WTC11 (cell line): ENCODE measurements around the gene MDN1. TPM values are rescaled to one million over a fixed set of nuclear protein-coding genes. Genes with fewer than 3 reads are reported as not detected.
"Not testable (repeated sequence)": the region's sequence is repeated elsewhere in the genome, so short reads cannot be mapped to it uniquely, and the experiment has no call there.

Source experiments
- ATAC-seq: fragments of 200-7000 bp; cut with Tn5 transposase; 2 replicates; pipeline ENCODE4 v1.10.0; 2021; ENCODE audit warnings: mild to moderate bottlenecking, moderate library complexity
- CTCF ChIA-PET: fragments of 300-600 bp; sonication (Branson Sonifier 250); formaldehyde crosslinking; loops from one replicate; lab custom pipeline; 2021; ENCODE audit warnings: antibody characterized with exemption; lab: Charles Lee
- POLR2A ChIA-PET: fragments of 350-600 bp; sonication (Branson Sonifier 250); formaldehyde crosslinking; loops from one replicate; lab custom pipeline; 2021; ENCODE audit warnings: antibody characterized with exemption; lab: Charles Lee
- DNase-seq: peaks from one replicate; pipeline ENCODE4 v3.0.0; 2021; ENCODE audit warnings: low spot score
- H3K27ac Mint-ChIP-seq: 2 replicates; pipeline ENCODE4 v1.8.0; 2021; ENCODE audit warnings: mixed read lengths
- H3K27me3 Mint-ChIP-seq: 2 replicates; pipeline ENCODE4 v1.8.0; 2021; ENCODE audit warnings: low read depth, mild to moderate bottlenecking, moderate library complexity, mixed read lengths
- H3K36me3 Mint-ChIP-seq: 2 replicates; pipeline ENCODE4 v1.8.0; 2021; ENCODE audit warnings: mixed read lengths
- H3K4me1 Mint-ChIP-seq: 2 replicates; pipeline ENCODE4 v1.8.0; 2022; ENCODE audit warnings: mixed read lengths
- H3K4me3 Mint-ChIP-seq: 2 replicates; pipeline ENCODE4 v1.8.0; 2021; ENCODE audit warnings: mild to moderate bottlenecking, moderate library complexity, mixed read lengths
- H3K9me3 Mint-ChIP-seq: 2 replicates; pipeline ENCODE4 v1.8.0; 2021; ENCODE audit warnings: mixed read lengths
- E2F5 ChIP-seq: sonication (generic); formaldehyde crosslinking; IDR thresholded peaks from 2 replicates; pipeline ENCODE4 v1.8.1; 2022; ENCODE audit warnings: mild to moderate bottlenecking, moderate library complexity, missing genetic modification reagents
- EMX1 ChIP-seq: fragments of 250-450 bp; sonication (Bioruptor Pico); IDR thresholded peaks from 2 replicates; pipeline ENCODE4 v1.8.0; 2021; ENCODE audit warnings: mild to moderate bottlenecking
- ETV6 ChIP-seq: sonication (generic); formaldehyde crosslinking; IDR thresholded peaks from 2 replicates; pipeline ENCODE4 v1.8.1; 2022; ENCODE audit warnings: mild to moderate bottlenecking, missing genetic modification reagents
- FOXK1 ChIP-seq: sonication (generic); formaldehyde crosslinking; IDR thresholded peaks from 2 replicates; pipeline ENCODE4 v1.8.0; 2022; ENCODE audit warnings: mild to moderate bottlenecking, moderate library complexity, missing genetic modification reagents
- FOXP4 ChIP-seq: sonication (generic); formaldehyde crosslinking; IDR thresholded peaks from 2 replicates; pipeline ENCODE4 v1.8.0; 2022; ENCODE audit warnings: mild to moderate bottlenecking, missing genetic modification reagents
- GTF2I ChIP-seq: fragments of 250-450 bp; sonication (Bioruptor Pico); conservative IDR thresholded peaks from 2 replicates; pipeline ENCODE4 v1.4.0; 2021; ENCODE audit warnings: mild to moderate bottlenecking
- IRF2 ChIP-seq: sonication (generic); formaldehyde crosslinking; IDR thresholded peaks from 2 replicates; pipeline ENCODE4 v1.8.0; 2022; ENCODE audit warnings: low read depth, missing genetic modification reagents, borderline replicate concordance
- MXD4 ChIP-seq: fragments of 250-450 bp; sonication (Bioruptor Pico); IDR thresholded peaks from 2 replicates; pipeline ENCODE4 v1.8.0; 2021; ENCODE audit warnings: mild to moderate bottlenecking, moderate library complexity, borderline replicate concordance
- NR3C1 ChIP-seq: sonication (generic); formaldehyde crosslinking; conservative IDR thresholded peaks from 2 replicates; pipeline ENCODE4 v1.8.1; 2023; ENCODE audit warnings: low read depth, mild to moderate bottlenecking, missing genetic modification reagents
- RELA ChIP-seq: sonication (generic); formaldehyde crosslinking; IDR thresholded peaks from 2 replicates; pipeline ENCODE4 v1.8.1; 2022; ENCODE audit warnings: missing genetic modification reagents, mild to moderate bottlenecking, borderline replicate concordance
- SMAD3 ChIP-seq: sonication (generic); formaldehyde crosslinking; IDR thresholded peaks from 2 replicates; pipeline ENCODE4 v1.8.0; 2022; ENCODE audit warnings: missing genetic modification reagents, mild to moderate bottlenecking, borderline replicate concordance
- SMAD4 ChIP-seq: sonication (generic); formaldehyde crosslinking; IDR thresholded peaks from 2 replicates; pipeline ENCODE4 v1.8.0; 2022; ENCODE audit warnings: mild to moderate bottlenecking, missing genetic modification reagents
- TP53 ChIP-seq: sonication (generic); formaldehyde crosslinking; IDR thresholded peaks from 2 replicates; pipeline ENCODE4 v1.8.1; 2023; ENCODE audit warnings: mild to moderate bottlenecking, missing genetic modification reagents
- ZMAT4 ChIP-seq: fragments of 250-450 bp; sonication (Bioruptor Pico); IDR thresholded peaks from 2 replicates; pipeline ENCODE4 v1.9.0; 2021; ENCODE audit warnings: mild to moderate bottlenecking
- ZNF263 ChIP-seq: sonication (generic); formaldehyde crosslinking; IDR thresholded peaks from 2 replicates; pipeline ENCODE4 v1.8.1; 2022; ENCODE audit warnings: low read depth, mild to moderate bottlenecking, moderate library complexity, missing genetic modification reagents
- total RNA-seq: library from RNA; stranded (reverse); gene quantifications from 3 replicates; pipeline ENCODE4 v1.2.3, GENCODE V29; 2021
- TF ChIP-seq, protein P1 (sequence below): fragments of 250-450 bp; sonication (Bioruptor Pico); IDR thresholded peaks from 2 replicates; pipeline ENCODE4 v1.8.0; 2021; ENCODE audit warnings: mild to moderate bottlenecking
- TF ChIP-seq, protein P2 (sequence below): sonication (generic); formaldehyde crosslinking; IDR thresholded peaks from 2 replicates; pipeline ENCODE4 v1.8.1; 2022; ENCODE audit warnings: low read depth, mild to moderate bottlenecking, moderate library complexity, missing genetic modification reagents, borderline replicate concordance
- TF ChIP-seq, protein P3 (sequence below): sonication (generic); formaldehyde crosslinking; IDR thresholded peaks from 2 replicates; pipeline ENCODE4 v1.8.0; 2023; ENCODE audit warnings: missing genetic modification reagents
- TF ChIP-seq, protein P4 (sequence below): fragments of 200-600 bp; IDR thresholded peaks from 2 replicates; pipeline ENCODE4 v1.8.0; 2022; ENCODE audit warnings: antibody characterized with exemption
- TF ChIP-seq, protein P5 (sequence below): sonication (generic); formaldehyde crosslinking; IDR thresholded peaks from 2 replicates; pipeline ENCODE4 v1.8.0; 2023; ENCODE audit warnings: mild to moderate bottlenecking, missing genetic modification reagents

The MDN1 gene
- total RNA-seq, 1 experiment from 2014 or later = 195 TPM

DNA sequence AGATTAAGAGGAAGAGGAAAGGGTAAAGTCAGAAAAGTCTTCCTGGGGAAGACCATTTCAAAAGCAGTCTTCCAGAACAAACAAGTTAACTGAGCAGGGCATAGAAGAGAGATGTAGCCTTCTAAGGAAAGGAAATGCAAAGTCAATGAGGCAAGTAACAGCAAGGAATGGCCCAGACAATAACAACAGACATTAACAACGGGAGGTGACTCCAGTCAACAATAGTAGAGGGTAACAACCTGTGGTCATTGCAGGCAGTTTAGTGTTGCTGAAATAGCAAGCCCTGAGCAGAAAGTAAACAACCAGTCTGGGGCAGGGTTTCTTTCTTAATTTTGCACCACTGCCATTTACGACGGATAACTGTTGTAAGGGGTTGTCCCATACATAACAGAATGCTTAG is 2.1 kb downstream of the MDN1 start:
- CTCF ChIA-PET = interaction anchor here (1.2 kb wide), 1 partner anchor 24 kb away, joined by 4 read pairs; no protein-coding TSS in a partner anchor
- no peak for DNase-seq
- TF ChIP-seq SMAD3 (CRISPR knock-in tag) (peak; percentile 70), FOXP4 (CRISPR knock-in tag) (peak; percentile 97), NR3C1 (CRISPR knock-in tag) (no peak), ZMAT4 (CRISPR knock-in tag) (0 out of 2 replicates have a peak, but pooled peaks have one; percentile 27), GTF2I (CRISPR knock-in tag) (no peak), SMAD4 (CRISPR knock-in tag) (0 out of 2 replicates have a peak, but pooled peaks have one; percentile 19), FOXK1 (CRISPR knock-in tag) (peak; percentile 99), ETV6 (CRISPR knock-in tag) (peak; percentile 83)
- peak overlapping the region; percentile 92 for H3K4me3 Mint-ChIP-seq
- peak; percentile 67 for ATAC-seq
- H3K9me3 Mint-ChIP-seq = no peaks in the 10 kb centered on the region
- peaks cover 53% of the 10 kb centered on the region for H3K4me1 Mint-ChIP-seq
- H3K27me3 Mint-ChIP-seq = no peaks in the 10 kb centered on the region
- POLR2A ChIA-PET = no interaction called here
- H3K27ac Mint-ChIP-seq = peak overlapping the region; percentile 100
- H3K36me3 Mint-ChIP-seq = no peaks in the 10 kb centered on the region

DNA sequence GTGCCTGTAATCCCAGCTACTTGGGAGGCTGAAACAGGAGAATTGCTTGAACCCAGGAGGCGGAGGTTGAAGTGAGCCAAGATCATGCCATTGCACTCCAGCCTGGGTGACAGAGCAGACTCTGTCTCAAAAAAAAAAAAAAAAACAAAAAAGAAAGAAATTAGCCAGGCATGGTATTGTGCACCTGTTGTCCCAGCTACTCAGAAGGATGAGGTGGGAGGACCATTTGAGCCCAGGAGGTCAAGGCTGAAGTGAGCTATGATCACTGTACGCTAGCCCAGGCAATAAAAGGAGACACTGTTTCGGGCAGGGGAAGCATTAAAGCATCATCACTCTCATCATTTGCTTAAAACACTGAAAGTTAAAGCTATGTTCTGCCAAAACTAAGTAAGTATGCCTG is 6.2 kb downstream of the MDN1 start:
- H3K36me3 Mint-ChIP-seq, H3K27ac Mint-ChIP-seq, H3K9me3 Mint-ChIP-seq, DNase-seq, H3K4me3 Mint-ChIP-seq, ATAC-seq, H3K27me3 Mint-ChIP-seq: not testable (repeated sequence)
- peaks cover 59% of the 10 kb centered on the region for H3K4me1 Mint-ChIP-seq
- POLR2A ChIA-PET = interaction anchor here (0.7 kb wide), 1 partner anchor 38 kb away, joined by 7 read pairs; no protein-coding TSS in a partner anchor
- CTCF ChIA-PET = interaction anchor here (0.7 to 0.9 kb wide), 2 partner anchors 20 to 42 kb away, joined by 3 to 4 read pairs; no protein-coding TSS in a partner anchor

GRCh38 chr6:89807581-89807980 is 12.0 kb downstream of the MDN1 start:
- POLR2A ChIA-PET = interaction anchor here (1.6 kb wide), 1 partner anchor 12 kb away, joined by 6 read pairs; the partner anchor contains the start of gene MDN1
- TF ChIP-seq, protein P1, sequence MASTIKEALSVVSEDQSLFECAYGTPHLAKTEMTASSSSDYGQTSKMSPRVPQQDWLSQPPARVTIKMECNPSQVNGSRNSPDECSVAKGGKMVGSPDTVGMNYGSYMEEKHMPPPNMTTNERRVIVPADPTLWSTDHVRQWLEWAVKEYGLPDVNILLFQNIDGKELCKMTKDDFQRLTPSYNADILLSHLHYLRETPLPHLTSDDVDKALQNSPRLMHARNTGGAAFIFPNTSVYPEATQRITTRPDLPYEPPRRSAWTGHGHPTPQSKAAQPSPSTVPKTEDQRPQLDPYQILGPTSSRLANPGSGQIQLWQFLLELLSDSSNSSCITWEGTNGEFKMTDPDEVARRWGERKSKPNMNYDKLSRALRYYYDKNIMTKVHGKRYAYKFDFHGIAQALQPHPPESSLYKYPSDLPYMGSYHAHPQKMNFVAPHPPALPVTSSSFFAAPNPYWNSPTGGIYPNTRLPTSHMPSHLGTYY (CRISPR knock-in tag) = no peak
- TF ChIP-seq IRF2 (no peak), NR3C1 (CRISPR knock-in tag) (no peak), FOXK1 (CRISPR knock-in tag) (no peak), RELA (CRISPR knock-in tag) (no peak), TP53 (CRISPR knock-in tag) (no peak), SMAD3 (CRISPR knock-in tag) (no peak), EMX1 (CRISPR knock-in tag) (no peak), E2F5 (CRISPR knock-in tag) (no peak), MXD4 (no peak), ZNF263 (CRISPR knock-in tag) (no peak)
- TF ChIP-seq, protein P2, sequence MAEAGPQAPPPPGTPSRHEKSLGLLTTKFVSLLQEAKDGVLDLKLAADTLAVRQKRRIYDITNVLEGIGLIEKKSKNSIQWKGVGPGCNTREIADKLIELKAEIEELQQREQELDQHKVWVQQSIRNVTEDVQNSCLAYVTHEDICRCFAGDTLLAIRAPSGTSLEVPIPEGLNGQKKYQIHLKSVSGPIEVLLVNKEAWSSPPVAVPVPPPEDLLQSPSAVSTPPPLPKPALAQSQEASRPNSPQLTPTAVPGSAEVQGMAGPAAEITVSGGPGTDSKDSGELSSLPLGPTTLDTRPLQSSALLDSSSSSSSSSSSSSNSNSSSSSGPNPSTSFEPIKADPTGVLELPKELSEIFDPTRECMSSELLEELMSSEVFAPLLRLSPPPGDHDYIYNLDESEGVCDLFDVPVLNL (CRISPR knock-in tag) = no peak
- TF ChIP-seq, protein P3, sequence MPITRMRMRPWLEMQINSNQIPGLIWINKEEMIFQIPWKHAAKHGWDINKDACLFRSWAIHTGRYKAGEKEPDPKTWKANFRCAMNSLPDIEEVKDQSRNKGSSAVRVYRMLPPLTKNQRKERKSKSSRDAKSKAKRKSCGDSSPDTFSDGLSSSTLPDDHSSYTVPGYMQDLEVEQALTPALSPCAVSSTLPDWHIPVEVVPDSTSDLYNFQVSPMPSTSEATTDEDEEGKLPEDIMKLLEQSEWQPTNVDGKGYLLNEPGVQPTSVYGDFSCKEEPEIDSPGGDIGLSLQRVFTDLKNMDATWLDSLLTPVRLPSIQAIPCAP (CRISPR knock-in tag) = no peak
- TF ChIP-seq, protein P4, sequence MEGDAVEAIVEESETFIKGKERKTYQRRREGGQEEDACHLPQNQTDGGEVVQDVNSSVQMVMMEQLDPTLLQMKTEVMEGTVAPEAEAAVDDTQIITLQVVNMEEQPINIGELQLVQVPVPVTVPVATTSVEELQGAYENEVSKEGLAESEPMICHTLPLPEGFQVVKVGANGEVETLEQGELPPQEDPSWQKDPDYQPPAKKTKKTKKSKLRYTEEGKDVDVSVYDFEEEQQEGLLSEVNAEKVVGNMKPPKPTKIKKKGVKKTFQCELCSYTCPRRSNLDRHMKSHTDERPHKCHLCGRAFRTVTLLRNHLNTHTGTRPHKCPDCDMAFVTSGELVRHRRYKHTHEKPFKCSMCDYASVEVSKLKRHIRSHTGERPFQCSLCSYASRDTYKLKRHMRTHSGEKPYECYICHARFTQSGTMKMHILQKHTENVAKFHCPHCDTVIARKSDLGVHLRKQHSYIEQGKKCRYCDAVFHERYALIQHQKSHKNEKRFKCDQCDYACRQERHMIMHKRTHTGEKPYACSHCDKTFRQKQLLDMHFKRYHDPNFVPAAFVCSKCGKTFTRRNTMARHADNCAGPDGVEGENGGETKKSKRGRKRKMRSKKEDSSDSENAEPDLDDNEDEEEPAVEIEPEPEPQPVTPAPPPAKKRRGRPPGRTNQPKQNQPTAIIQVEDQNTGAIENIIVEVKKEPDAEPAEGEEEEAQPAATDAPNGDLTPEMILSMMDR = no peak
- TF ChIP-seq, protein P5, sequence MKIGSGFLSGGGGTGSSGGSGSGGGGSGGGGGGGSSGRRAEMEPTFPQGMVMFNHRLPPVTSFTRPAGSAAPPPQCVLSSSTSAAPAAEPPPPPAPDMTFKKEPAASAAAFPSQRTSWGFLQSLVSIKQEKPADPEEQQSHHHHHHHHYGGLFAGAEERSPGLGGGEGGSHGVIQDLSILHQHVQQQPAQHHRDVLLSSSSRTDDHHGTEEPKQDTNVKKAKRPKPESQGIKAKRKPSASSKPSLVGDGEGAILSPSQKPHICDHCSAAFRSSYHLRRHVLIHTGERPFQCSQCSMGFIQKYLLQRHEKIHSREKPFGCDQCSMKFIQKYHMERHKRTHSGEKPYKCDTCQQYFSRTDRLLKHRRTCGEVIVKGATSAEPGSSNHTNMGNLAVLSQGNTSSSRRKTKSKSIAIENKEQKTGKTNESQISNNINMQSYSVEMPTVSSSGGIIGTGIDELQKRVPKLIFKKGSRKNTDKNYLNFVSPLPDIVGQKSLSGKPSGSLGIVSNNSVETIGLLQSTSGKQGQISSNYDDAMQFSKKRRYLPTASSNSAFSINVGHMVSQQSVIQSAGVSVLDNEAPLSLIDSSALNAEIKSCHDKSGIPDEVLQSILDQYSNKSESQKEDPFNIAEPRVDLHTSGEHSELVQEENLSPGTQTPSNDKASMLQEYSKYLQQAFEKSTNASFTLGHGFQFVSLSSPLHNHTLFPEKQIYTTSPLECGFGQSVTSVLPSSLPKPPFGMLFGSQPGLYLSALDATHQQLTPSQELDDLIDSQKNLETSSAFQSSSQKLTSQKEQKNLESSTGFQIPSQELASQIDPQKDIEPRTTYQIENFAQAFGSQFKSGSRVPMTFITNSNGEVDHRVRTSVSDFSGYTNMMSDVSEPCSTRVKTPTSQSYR (CRISPR knock-in tag) = no peak

More at GRCh38 chr6:89807581-89807980, 12.0 kb downstream of the MDN1 start:
- H3K27me3 Mint-ChIP-seq = no peaks in the 10 kb centered on the region
- no peak overlapping the region for H3K4me3 Mint-ChIP-seq
- peak overlapping the region; percentile 91 for H3K27ac Mint-ChIP-seq
- H3K4me1 Mint-ChIP-seq = peaks cover 56% of the 10 kb centered on the region
- H3K36me3 Mint-ChIP-seq = peaks cover 9% of the 10 kb centered on the region
- no peak for DNase-seq
- no peak for ATAC-seq
- CTCF ChIA-PET = interaction anchor here (2.0 to 2.9 kb wide), 2 partner anchors 8 to 12 kb away, joined by 4 to 8 read pairs; partner anchors contain the start of gene MDN1
- H3K9me3 Mint-ChIP-seq = no peaks in the 10 kb centered on the region
